Type B pancreatic cell (in vitro differentiated cells): ENCODE measurements around the gene DLL4. TPM values are rescaled to one million over a fixed set of nuclear protein-coding genes. Genes with fewer than 3 reads are reported as not detected.
"Not testable (repeated sequence)": the region's sequence is repeated elsewhere in the genome, so short reads cannot be mapped to it uniquely, and the experiment has no call there.

ENCODE experiments used
- DNase-seq: peaks from one replicate; pipeline ENCODE4 v3.0.0; 2021; ENCODE audit warnings: mixed read lengths; ENCODE audit not compliant: unreplicated experiment; ENCODE audit errors: extremely low spot score
- H3K27ac Mint-ChIP-seq: 2 replicates; pipeline ENCODE4 v1.8.0; 2021; ENCODE audit warnings: mild to moderate bottlenecking, mixed read lengths
- H3K27me3 Mint-ChIP-seq: 2 replicates; pipeline ENCODE4 v1.8.0; 2021; ENCODE audit warnings: mixed read lengths
- H3K36me3 Mint-ChIP-seq: 2 replicates; pipeline ENCODE4 v1.8.0; 2021; ENCODE audit warnings: mixed read lengths
- H3K4me1 Mint-ChIP-seq: one replicate; pipeline ENCODE4 v1.8.0; 2021; ENCODE audit warnings: mixed read lengths; ENCODE audit not compliant: unreplicated experiment
- H3K4me3 Mint-ChIP-seq: 2 replicates; pipeline ENCODE4 v1.8.0; 2021; ENCODE audit warnings: mild to moderate bottlenecking, mixed read lengths
- H3K9me3 Mint-ChIP-seq: 2 replicates; pipeline ENCODE4 v1.8.0; 2021; ENCODE audit warnings: mixed read lengths
- CTCF ChIP-seq: fragments of 200-600 bp; sonication (generic); conservative IDR thresholded peaks from 2 replicates; pipeline ENCODE4 v1.5.0; 2021; ENCODE audit warnings: antibody characterized with exemption, mild to moderate bottlenecking
- total RNA-seq: library from RNA; stranded (reverse); gene quantifications from 2 replicates; pipeline ENCODE4 v1.2.1, GENCODE V29; 2021; ENCODE audit warnings: low replicate concordance

The DLL4 gene
- total RNA-seq, 1 donor from 2014 or later = 2.9 TPM

- no peak for DNase-seq
- TF ChIP-seq CTCF = no peak
- Mint-ChIP-seq H3K9me3 (no peaks in the 10 kb centered on the region), H3K4me1 (peaks cover 15% of the 10 kb centered on the region), H3K4me3 (peak overlapping the region; percentile 94), H3K27ac (peak overlapping the region; percentile 76), H3K36me3 (no peaks in the 10 kb centered on the region), H3K27me3 (peaks cover 22% of the 10 kb centered on the region)
Observed at GRCh38 chr15:40953713-40954074, 24.6 kb downstream of the DLL4 start.

GRCh38 chr15:40954158-40954848 is 25.2 kb downstream of the DLL4 start:
- H3K27me3 Mint-ChIP-seq = peaks cover 17% of the 10 kb centered on the region
- peaks cover 17% of the 10 kb centered on the region for H3K4me1 Mint-ChIP-seq
- not testable (repeated sequence) for H3K36me3 Mint-ChIP-seq, H3K9me3 Mint-ChIP-seq, DNase-seq
- H3K27ac Mint-ChIP-seq = peak overlapping the region; percentile 76
- H3K4me3 Mint-ChIP-seq = peak overlapping the region; percentile 94

- Mint-ChIP-seq H3K36me3 (no peaks in the 10 kb centered on the region), H3K4me1 (peaks cover 26% of the 10 kb centered on the region), H3K9me3 (no peaks in the 10 kb centered on the region), H3K27ac (no peak overlapping the region), H3K4me3 (peak overlapping the region; percentile 94), H3K27me3 (peaks cover 14% of the 10 kb centered on the region)
- TF ChIP-seq CTCF = no peak
- DNase-seq = no peak
Observed at GRCh38 chr15:40955141-40955903, 26.2 kb downstream of the DLL4 start.

- H3K9me3 Mint-ChIP-seq = no peaks in the 10 kb centered on the region
Observed at GRCh38 chr15:40955930-40956540, 26.9 kb downstream of the DLL4 start.

GRCh38 chr15:40956541-40956982 is 27.4 kb downstream of the DLL4 start:
- no peak for TF ChIP-seq CTCF
- Mint-ChIP-seq H3K9me3 (no peaks in the 10 kb centered on the region), H3K27me3 (peaks cover 13% of the 10 kb centered on the region), H3K4me3 (peak overlapping the region; percentile 59), H3K4me1 (peaks cover 28% of the 10 kb centered on the region), H3K27ac (peak overlapping the region; percentile 55), H3K36me3 (no peaks in the 10 kb centered on the region)
- DNase-seq = no peak

More at GRCh38 chr15:40955930-40956540, 26.9 kb downstream of the DLL4 start:
- no peak for DNase-seq
- Mint-ChIP-seq H3K36me3 (no peaks in the 10 kb centered on the region), H3K4me1 (peaks cover 28% of the 10 kb centered on the region), H3K27ac (peak overlapping the region; percentile 55), H3K27me3 (peaks cover 14% of the 10 kb centered on the region), H3K4me3 (peak overlapping the region; percentile 59)
- no peak for TF ChIP-seq CTCF
